K562 (cell line): ENCODE results near the gene ATP23. TPM values are rescaled to one million over a fixed set of nuclear protein-coding genes. Genes with fewer than 3 reads are reported as not detected.

Source experiments
- ATAC-seq: fragments of 200-7000 bp; cut with Tn5 transposase; 3 replicates; pipeline ENCODE4 v1.9.1; 2020; ENCODE audit warnings: moderate library complexity
- BruUV-seq: library from RNA; stranded (reverse); fragments of 400-500 nt; replicated peaks from 2 replicates; lab custom pipeline; 2021; lab: Mats Ljungman, UMichigan
- CTCF ChIA-PET: fragments of 300-600 bp; formaldehyde crosslinking; extraction: SDS; loops from one replicate; lab custom pipeline; 2021; ENCODE audit warnings: low intra/inter-chr PET ratio; lab: Yijun Ruan, JAX
- POLR2A ChIA-PET: fragments of 300-600, 350-650 bp; sonication (Branson Sonifier 250); formaldehyde crosslinking; extraction: SDS; loops from one replicate; lab custom pipeline; 2021; ENCODE audit warnings: antibody characterized with exemption, inconsistent platforms; lab: Yijun Ruan, JAX
- DNase-seq, 4 experiments: peaks; one replicate each; pipeline versions ENCODE4 v3.0.0 to v3.0.0-alpha.2; 2011 to 2018; ENCODE audit warnings: low spot score in 3 of 4, mixed read lengths in 3 of 4; ENCODE audit errors: extremely low read depth in 1 of 4
- FAIRE-seq: peaks from 2 replicates; lab custom pipeline; 2011; peaks lifted over from hg19 to GRCh38; lab: Jason Lieb, UNC
- H2AFZ ChIP-seq: 2 replicates; pipeline ENCODE4 v1.6.0; 2011; ENCODE audit warnings: low read depth, low read length, control low read depth, inconsistent platforms
- H3K27ac ChIP-seq: fragments of 200-600 bp; 3 replicates; pipeline ENCODE4 v1.8.0; 2011; ENCODE audit warnings: low read depth, mild to moderate bottlenecking, control low read depth, inconsistent platforms, low read length, moderate library complexity, mixed read lengths; ENCODE audit errors: extremely low read depth
- H3K27me3 ChIP-seq, 2 experiments: fragments of 300-600 bp in 1 of 2; 2 replicates in 1 of 2; 3 replicates in 1 of 2; pipeline versions ENCODE4 v1.6.0 to v1.8.0; 2011; ENCODE audit warnings: inconsistent platforms in 2 of 2, low read length in 2 of 2, mild to moderate bottlenecking in 1 of 2, mixed read lengths in 1 of 2, moderate library complexity in 1 of 2; ENCODE audit not compliant: control insufficient read depth in 2 of 2, insufficient read depth in 2 of 2
- H3K36me3 ChIP-seq: fragments of 300-600 bp; 3 replicates; pipeline ENCODE4 v1.8.0; 2011; ENCODE audit warnings: mild to moderate bottlenecking, low read length, inconsistent platforms; ENCODE audit not compliant: control insufficient read depth, insufficient read depth
- H3K4me1 ChIP-seq, 2 experiments: fragments of 200-600 bp in 1 of 2; replicated peaks in 1 of 2; 2 replicates in 1 of 2; 3 replicates in 1 of 2; pipeline versions ENCODE4 v1.5.1 to v1.8.0; 2011; ENCODE audit warnings: inconsistent platforms in 2 of 2, low read length in 2 of 2, mild to moderate bottlenecking in 1 of 2, mixed read lengths in 1 of 2, moderate library complexity in 1 of 2; ENCODE audit not compliant: control insufficient read depth in 2 of 2, insufficient read depth in 2 of 2
- H3K4me2 ChIP-seq: 2 replicates; pipeline ENCODE4 v1.6.1; 2011; ENCODE audit warnings: low read length, control low read depth, inconsistent platforms, mixed read lengths; ENCODE audit not compliant: insufficient read depth
- H3K4me3 ChIP-seq: fragments of 200-600 bp; sonication (generic), shearing (Covaris generic); 2 replicates; pipeline ENCODE4 v1.5.1; 2016; ENCODE audit warnings: control low read depth, inconsistent platforms
- H3K79me2 ChIP-seq: fragments of 200-600 bp; 3 replicates; pipeline ENCODE4 v1.8.0; 2011; ENCODE audit warnings: low read length, inconsistent platforms; ENCODE audit not compliant: control insufficient read depth, insufficient read depth
- H3K9ac ChIP-seq, 2 experiments: 2 replicates each; pipeline versions ENCODE4 v1.6.0 to v1.6.1; 2011; ENCODE audit warnings: low read depth in 2 of 2, low read length in 2 of 2, control low read depth in 1 of 2, inconsistent platforms in 1 of 2, mild to moderate bottlenecking in 1 of 2, mixed read lengths in 1 of 2; ENCODE audit not compliant: insufficient read depth in 1 of 2
- H3K9me1 ChIP-seq: one replicate; pipeline ENCODE4 v1.6.0; 2011; ENCODE audit warnings: inconsistent platforms, mild to moderate bottlenecking, low read length, moderate library complexity; ENCODE audit not compliant: control insufficient read depth, insufficient read depth
- H3K9me3 ChIP-seq: replicated peaks from 2 replicates; pipeline ENCODE4 v1.5.1; 2011; ENCODE audit warnings: low read depth, low read length, inconsistent platforms; ENCODE audit not compliant: control insufficient read depth, insufficient read depth
- H4K20me1 ChIP-seq: replicated peaks from 2 replicates; pipeline ENCODE4 v1.6.1; 2011; ENCODE audit warnings: low read length, inconsistent platforms, mixed read lengths; ENCODE audit not compliant: control insufficient read depth, insufficient read depth
- CBX2 ChIP-seq: fragments of 200-600 bp; sonication (generic); IDR thresholded peaks from one replicate; pipeline ENCODE4 v1.6.1; 2012; ENCODE audit warnings: mild to moderate bottlenecking, low read length, inconsistent platforms; ENCODE audit not compliant: insufficient read depth, poor library complexity, severe bottlenecking
- CBX3 ChIP-seq, 2 experiments: IDR thresholded peaks; 1 replicate in 1 of 2; 2 replicates in 1 of 2; pipeline ENCODE4 v1.6.1; 2012; ENCODE audit warnings: inconsistent platforms in 2 of 2, low read length in 2 of 2, borderline replicate concordance in 1 of 2, control low read depth in 1 of 2
- ELK3 ChIP-seq: fragments of 450-650 bp; formaldehyde crosslinking; IDR thresholded peaks from 2 replicates; pipeline ENCODE4 v1.4.0; 2020; ENCODE audit warnings: mild to moderate bottlenecking
- MCM5 ChIP-seq: fragments of 450-650 bp; IDR thresholded peaks from 2 replicates; pipeline ENCODE4 v1.6.1; 2016; ENCODE audit warnings: low read depth
- NUFIP1 ChIP-seq: fragments of 450-650 bp; IDR thresholded peaks from 2 replicates; pipeline ENCODE4 v1.6.1; 2018; ENCODE audit not compliant: partially characterized antibody
- RNF219 ChIP-seq: fragments of 250-450 bp; sonication (Bioruptor Pico); IDR thresholded peaks from 2 replicates; pipeline ENCODE4 v1.5.0; 2022; ENCODE audit warnings: mild to moderate bottlenecking
- WGBS: fragments of 100-300 bp; shearing (Covaris generic); methylation state at CpG from one replicate; pipeline ENCODE4 v1.1.6; 2016; ENCODE audit warnings: low coverage, mixed read lengths; ENCODE audit not compliant: insufficient coverage; ENCODE audit errors: missing lambda C conversion rate; 5-methylcytosine and 5-hydroxymethylcytosine counted together
- in situ Hi-C: fragments of 300-500 bp; cut with MboI; formaldehyde crosslinking; loops from 4 replicates; pipeline ENCODE4 v1.15.0; 2018; ENCODE audit warnings: inconsistent platforms, mixed read lengths
- intact Hi-C: fragments of 100-400 bp; cut with micrococcal nuclease; formaldehyde crosslinking; loops from 2 replicates; pipeline ENCODE4 v1.14.2; 2022
- polyA plus RNA-seq, 8 experiments: library from polyadenylated mRNA; depleted of rRNA in 4 of 8; stranded (reverse) in 5 of 8; unstranded in 3 of 8; fragments of >200 nt; fragmentation: Nextera tagmentation in 2 of 8; fragmentation: Illumina TruSeq in 1 of 8; extraction: Ambion mirVana in 2 of 8; extraction: Trizol in 1 of 8; gene quantifications; 2 replicates each; pipeline versions ENCODE4 v1.2.1 to v1.2.3, GENCODE V29; 2011 to 2014; ENCODE audit warnings: inconsistent platforms in 1 of 8, missing spikeins in 1 of 8
- total RNA-seq, 7 experiments: library from RNA; depleted of rRNA in 6 of 7; stranded (reverse); fragments of >200 nt in 6 of 7; fragmentation: Illumina TruSeq in 2 of 7; extraction: Trizol in 2 of 7; gene quantifications; 2 replicates each; pipeline versions ENCODE4 v1.2.1 to v1.2.3, GENCODE V29; 2011 to 2021; ENCODE audit warnings: low replicate concordance in 1 of 7

ATP23 gene
- total and polyA plus RNA-seq, 9 of the 15 experiments (the other 6 are each of a cell fraction or from before 2014, with no cell fraction given): 8.3 to 53.7 (median 28.5) TPM

- H3K27me3 ChIP-seq: no peaks in the 10 kb centered on the region
- H3K4me3 ChIP-seq: no peak overlapping the region
- BruUV-seq: no TSS peak
- POLR2A ChIA-PET: no interaction called here
- no peak overlapping the region for H2AFZ ChIP-seq
- H3K4me2 ChIP-seq: no peak overlapping the region
- no peaks in the 10 kb centered on the region for H3K79me2 ChIP-seq
- no peaks in the 10 kb centered on the region for H3K9me3 ChIP-seq
- no peak for ATAC-seq
- in situ Hi-C loops: loop anchor here (25.0 kb wide), 1 partner anchor 1170 kb away; no protein-coding TSS in a partner anchor
- no peaks in the 10 kb centered on the region for H4K20me1 ChIP-seq
- H3K4me1 ChIP-seq: no peaks in the 10 kb centered on the region
- TF ChIP-seq CBX3 (IDR thresholded peaks at IDR 0.05; ENCODE audit: borderline replicate concordance in 1 of 2, low read length in 2 of 2) (no peak), ELK3 (no peak), NUFIP1 (no peak), MCM5 (no peak), RNF219 (CRISPR knock-in tag) (no peak), CBX2 (no peak)
- H3K9ac ChIP-seq: no peak overlapping the region
- H3K27ac ChIP-seq: no peak overlapping the region
- 0% methylated on average over 2 of the region's 2 CpGs for WGBS
- FAIRE-seq: peak; percentile 26
- no peaks in the 10 kb centered on the region for H3K9me1 ChIP-seq
- CTCF ChIA-PET: no interaction called here
- H3K36me3 ChIP-seq: no peaks in the 10 kb centered on the region
- no peak for DNase-seq
- intact Hi-C loops: no loop called here
These were observed 50.6 kb downstream of the ATP23 start for GRCh38 chr12:57992001-57992400.
